ENCODE data around the gene GLTP. TPM values are rescaled to one million over a fixed set of nuclear protein-coding genes. Genes with fewer than 3 reads are reported as not detected.

The GLTP gene
- total and polyA plus RNA-seq, 12 donors, result 24.5 to 73.7 (median 37.5) TPM

DNA sequence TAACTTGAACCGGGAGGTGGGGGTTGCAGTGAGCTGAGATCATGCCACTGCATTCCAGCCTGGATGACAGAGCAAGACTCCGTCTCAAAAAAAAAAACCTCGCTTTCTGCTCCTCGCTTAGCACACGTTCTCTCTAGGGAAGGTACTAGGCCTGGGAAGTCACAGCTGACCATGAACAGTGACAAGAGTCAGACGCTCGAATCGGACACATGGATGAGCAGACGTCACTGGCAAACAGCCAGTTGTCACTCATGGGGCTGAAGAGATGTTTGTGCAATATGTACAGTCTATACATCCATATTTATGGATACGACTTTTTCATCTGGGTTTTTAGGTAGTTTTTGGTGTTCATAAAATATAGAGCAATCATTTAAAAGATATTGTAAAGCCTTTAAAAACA lies 39.1 kb upstream of the GLTP start:
- H3K36me3 ChIP-seq (replicated peaks in 1 of 2), result peaks cover 0 to 44% of the 10 kb centered on the region in 2 donors
- 73 to 81% (median 77%) methylated on average over 10 of the region's 10 CpGs for WGBS, 4 donors

GRCh38 chr12:109916045-109916444 lies 35.7 kb upstream of the GLTP start:
- no peak for DNase-seq
- Histone ChIP-seq H3K9me3 (replicated peaks in 1 of 3) (no peaks in the 10 kb centered on the region), H3K4me3 (no peak overlapping the region), H3K36me3 (replicated peaks in 1 of 2) (peaks cover 0 to 70% of the 10 kb centered on the region in 2 donors), H3K4me1 (replicated peaks in 1 of 2) (no peaks in the 10 kb centered on the region), H3K27ac (no peak overlapping the region), H3K27me3 (no peaks in the 10 kb centered on the region)
- WGBS, 4 donors, result 79 to 96% (median 91%) methylated on average over 4 of the region's 4 CpGs
- TF ChIP-seq, protein P1, sequence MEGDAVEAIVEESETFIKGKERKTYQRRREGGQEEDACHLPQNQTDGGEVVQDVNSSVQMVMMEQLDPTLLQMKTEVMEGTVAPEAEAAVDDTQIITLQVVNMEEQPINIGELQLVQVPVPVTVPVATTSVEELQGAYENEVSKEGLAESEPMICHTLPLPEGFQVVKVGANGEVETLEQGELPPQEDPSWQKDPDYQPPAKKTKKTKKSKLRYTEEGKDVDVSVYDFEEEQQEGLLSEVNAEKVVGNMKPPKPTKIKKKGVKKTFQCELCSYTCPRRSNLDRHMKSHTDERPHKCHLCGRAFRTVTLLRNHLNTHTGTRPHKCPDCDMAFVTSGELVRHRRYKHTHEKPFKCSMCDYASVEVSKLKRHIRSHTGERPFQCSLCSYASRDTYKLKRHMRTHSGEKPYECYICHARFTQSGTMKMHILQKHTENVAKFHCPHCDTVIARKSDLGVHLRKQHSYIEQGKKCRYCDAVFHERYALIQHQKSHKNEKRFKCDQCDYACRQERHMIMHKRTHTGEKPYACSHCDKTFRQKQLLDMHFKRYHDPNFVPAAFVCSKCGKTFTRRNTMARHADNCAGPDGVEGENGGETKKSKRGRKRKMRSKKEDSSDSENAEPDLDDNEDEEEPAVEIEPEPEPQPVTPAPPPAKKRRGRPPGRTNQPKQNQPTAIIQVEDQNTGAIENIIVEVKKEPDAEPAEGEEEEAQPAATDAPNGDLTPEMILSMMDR (IDR thresholded peaks at IDR 0.05), result no peak
- TF ChIP-seq POLR2A (IDR thresholded peaks at IDR 0.05), result no peak
- intact Hi-C loops (cut with DNase I), result no loop called here

More for the DNA sequence above, 39.1 kb upstream of the GLTP start:
- Histone ChIP-seq H3K27ac (no peak overlapping the region), H3K27me3 (no peaks in the 10 kb centered on the region), H3K4me1 (replicated peaks in 1 of 2) (no peaks in the 10 kb centered on the region), H3K4me3 (no peak overlapping the region), H3K9me3 (replicated peaks in 1 of 3) (no peaks in the 10 kb centered on the region)
- intact Hi-C loops (cut with DNase I), result no loop called here
- TF ChIP-seq POLR2A (IDR thresholded peaks at IDR 0.05), result no peak
- TF ChIP-seq, protein P1 (IDR thresholded peaks at IDR 0.05), result no peak
- no peak for DNase-seq

- no peak for DNase-seq
- H3K9me3 ChIP-seq (replicated peaks in 1 of 3), result no peaks in the 10 kb centered on the region
- TF ChIP-seq, protein P1 (IDR thresholded peaks at IDR 0.05), result no peak
- TF ChIP-seq POLR2A (IDR thresholded peaks at IDR 0.05), result no peak
- H3K36me3 ChIP-seq (replicated peaks in 1 of 2), result peaks cover 0 to 73% of the 10 kb centered on the region in 2 donors
- no peak overlapping the region for H3K4me3 ChIP-seq
- WGBS, 4 donors, result 84 to 87% (median 85%) methylated on average over 24 to 26 of the region's 26 CpGs
- no peak overlapping the region for H3K27ac ChIP-seq
- no peaks in the 10 kb centered on the region for H3K4me1 ChIP-seq (replicated peaks in 1 of 2)
- intact Hi-C loops (cut with DNase I), result no loop called here
- H3K27me3 ChIP-seq, result no peaks in the 10 kb centered on the region
These were observed 35.1 kb upstream of the GLTP start for GRCh38 chr12:109915171-109916040.

- DNase-seq, result no peak
- 91 to 94% (median 93%) methylated on average over 16 of the region's 16 CpGs for WGBS, 4 donors
- Histone ChIP-seq H3K4me1 (replicated peaks in 1 of 2) (no peaks in the 10 kb centered on the region), H3K27me3 (no peaks in the 10 kb centered on the region), H3K9me3 (replicated peaks in 1 of 3) (no peaks in the 10 kb centered on the region), H3K4me3 (no peak overlapping the region), H3K36me3 (replicated peaks in 1 of 2) (peaks cover 0 to 69% of the 10 kb centered on the region in 2 donors), H3K27ac (no peak overlapping the region)
- TF ChIP-seq, protein P1 (IDR thresholded peaks at IDR 0.05), result no peak
- no peak for TF ChIP-seq POLR2A (IDR thresholded peaks at IDR 0.05)
- intact Hi-C loops (cut with DNase I), result no loop called here
These were observed 34.1 kb upstream of the GLTP start for GRCh38 chr12:109914461-109914860.

Measured in adrenal gland (tissue), 12 donors.